NCI-H1436 treated with DMSO at 0.1 percent for 48 hours (cell line): ENCODE results near the gene LPIN3.

Source experiments
- DNase-seq: peaks from one replicate; lab custom pipeline; 2025; lab: John Stamatoyannopoulos, UW

The LPIN3 gene

GRCh38 chr20:41320441-41320840 is 20.2 kb upstream of the LPIN3 start:
- DNase-seq, result no peak

- no peak for DNase-seq
Observed at GRCh38 chr20:41320976-41321375, 19.6 kb upstream of the LPIN3 start.

GRCh38 chr20:41327178-41327577 is 13.4 kb upstream of the LPIN3 start:
- no peak for DNase-seq

GRCh38 chr20:41329435-41330342 is 10.9 kb upstream of the LPIN3 start:
- no peak for DNase-seq

GRCh38 chr20:41330343-41330720 is 10.3 kb upstream of the LPIN3 start:
- no peak for DNase-seq

GRCh38 chr20:41330941-41331340 is 9.7 kb upstream of the LPIN3 start:
- DNase-seq, result no peak

- no peak for DNase-seq
Observed at GRCh38 chr20:41331731-41332130, 8.9 kb upstream of the LPIN3 start.

GRCh38 chr20:41334036-41334435 is 6.6 kb upstream of the LPIN3 start:
- no peak for DNase-seq

- DNase-seq, result no peak
Observed at GRCh38 chr20:41334443-41335421, 5.9 kb upstream of the LPIN3 start.

GRCh38 chr20:41335591-41335990 is 5.0 kb upstream of the LPIN3 start:
- no peak for DNase-seq

- DNase-seq, result no peak
Observed at GRCh38 chr20:41336711-41337492, 3.7 kb upstream of the LPIN3 start.

GRCh38 chr20:41339957-41340326 is 679 bp upstream of the LPIN3 start:
- DNase-seq, result peak; percentile 13

GRCh38 chr20:41342474-41343464 is 2.1 kb downstream of the LPIN3 start:
- no peak for DNase-seq

- no peak for DNase-seq
Observed at GRCh38 chr20:41344477-41344876, 3.9 kb downstream of the LPIN3 start.

GRCh38 chr20:41344938-41345728 is 4.5 kb downstream of the LPIN3 start:
- DNase-seq, result no peak

GRCh38 chr20:41345729-41346067 is 5.1 kb downstream of the LPIN3 start:
- DNase-seq, result no peak

- DNase-seq, result no peak
Observed at GRCh38 chr20:41347523-41348429, 7.2 kb downstream of the LPIN3 start.

GRCh38 chr20:41348430-41349172 is 8.0 kb downstream of the LPIN3 start:
- no peak for DNase-seq
